GM18502 (cell line): Measurements from ENCODE around the gene TIMELESS.
A peak's percentile ranks its signal among the peaks of the same experiment; 100 is the strongest.
"Not testable (repeated sequence)": the region's sequence is repeated elsewhere in the genome, so short reads cannot be mapped to it uniquely, and the experiment has no call there.

Source experiments
- ATAC-seq: cut with Tn5 transposase; IDR thresholded peaks from one replicate; pipeline ENCODE4 v1.9.1; 2021; ENCODE audit warnings: mild to moderate bottlenecking; ENCODE audit not compliant: unreplicated experiment, poor library complexity

Gene TIMELESS

GRCh38 chr12:56448860-56449621, at the start of gene TIMELESS:
TSS of gene TIMELESS (minus strand) at chr12:56449426. CDS start at chr12:56434170, 15,256 bp downstream.
- ATAC-seq = peak; percentile 92

- ATAC-seq = not testable (repeated sequence)
Observed at GRCh38 chr12:56498126-56498902, 49.1 kb upstream of the TIMELESS start.

GRCh38 chr12:56496704-56497103, 47.5 kb upstream of the TIMELESS start:
- not testable (repeated sequence) for ATAC-seq

GRCh38 chr12:56494481-56494880, 45.3 kb upstream of the TIMELESS start:
- not testable (repeated sequence) for ATAC-seq

GRCh38 chr12:56494106-56494415, 44.8 kb upstream of the TIMELESS start:
- not testable (repeated sequence) for ATAC-seq

GRCh38 chr12:56493409-56494105, 44.3 kb upstream of the TIMELESS start:
- not testable (repeated sequence) for ATAC-seq

- ATAC-seq = no peak
Observed at GRCh38 chr12:56490360-56490759, 41.1 kb upstream of the TIMELESS start.

GRCh38 chr12:56488041-56488955, 39.1 kb upstream of the TIMELESS start, which contains the start of gene GLS2:
TSS of gene GLS2 (minus strand) at chr12:56488161. CDS start at chr12:56488118, 43 bp downstream.
- peak; percentile 89 for ATAC-seq

GRCh38 chr12:56487448-56488040, 38.3 kb upstream of the TIMELESS start:
- peak; percentile 20 for ATAC-seq

GRCh38 chr12:56486694-56487093, 37.5 kb upstream of the TIMELESS start:
- ATAC-seq = no peak

GRCh38 chr12:56484566-56484965, 35.3 kb upstream of the TIMELESS start:
- ATAC-seq = no peak

GRCh38 chr12:56479625-56480024, 30.4 kb upstream of the TIMELESS start:
- ATAC-seq = no peak

GRCh38 chr12:56477521-56478225, 28.4 kb upstream of the TIMELESS start:
- no peak for ATAC-seq

- ATAC-seq = no peak
Observed at GRCh38 chr12:56476972-56477432, 27.8 kb upstream of the TIMELESS start.

- no peak for ATAC-seq
Observed at GRCh38 chr12:56476143-56476542, 26.9 kb upstream of the TIMELESS start.

GRCh38 chr12:56474389-56474788, 25.2 kb upstream of the TIMELESS start:
- ATAC-seq = no peak

GRCh38 chr12:56469007-56469930, 20.0 kb upstream of the TIMELESS start:
- ATAC-seq = peak; percentile 40
